HCT116 (cell line): Measurements from ENCODE around the gene KTI12. TPM values are rescaled to one million over a fixed set of nuclear protein-coding genes. Genes with fewer than 3 reads are reported as not detected.

ENCODE experiments used
- ATAC-seq: fragments of 200-7000 bp; cut with Tn5 transposase; 2 replicates; pipeline ENCODE4 v1.9.1; 2020; ENCODE audit warnings: mild to moderate bottlenecking, moderate library complexity
- BruUV-seq: library from RNA; stranded (reverse); fragments of 400-500 nt; replicated peaks from 2 replicates; lab custom pipeline; 2021; lab: Mats Ljungman, UMichigan
- CTCF ChIA-PET: fragments of 300-600 bp; sonication (Branson Sonifier 250); formaldehyde crosslinking; loops from one replicate; lab custom pipeline; 2021; ENCODE audit warnings: antibody characterized with exemption; lab: Charles Lee
- POLR2A ChIA-PET: fragments of 300-600, 350-600 bp; sonication (Branson Sonifier 250); formaldehyde crosslinking; loops from one replicate; lab custom pipeline; 2021; ENCODE audit warnings: antibody characterized with exemption; lab: Charles Lee
- RAD21 ChIA-PET, 2 experiments: fragments of 300-600 bp; sonication (Branson Sonifier 250); formaldehyde crosslinking; loops; one replicate each; lab custom pipeline; 2023; ENCODE audit warnings: low total read pairs in 2 of 2; ENCODE audit not compliant: uncharacterized antibody in 2 of 2, unreplicated experiment in 2 of 2, low non-redundant PET in 1 of 2; lab: Charles Lee
- DNase-seq: peaks from one replicate; pipeline ENCODE4 v3.0.0-alpha.2; 2010; ENCODE audit warnings: low read depth, low spot score
- H2AFZ ChIP-seq: fragments of 200-600 bp; shearing (Covaris generic), sonication (generic); 2 replicates; pipeline ENCODE4 v1.6.1; 2017; ENCODE audit warnings: low read depth, mixed run types, mixed read lengths, antibody characterized with exemption, low read length; ENCODE audit not compliant: poor library complexity, severe bottlenecking
- H3K27ac ChIP-seq: 2 replicates; pipeline ENCODE4 v1.5.1; 2012; ENCODE audit warnings: low read depth, low read length
- H3K27me3 ChIP-seq: fragments of 200-600 bp; sonication (generic); 2 replicates; pipeline ENCODE4 v1.6.1; 2016; ENCODE audit warnings: mixed run types, low read length, mixed read lengths; ENCODE audit not compliant: insufficient read depth
- H3K36me3 ChIP-seq, 2 experiments: fragments of 200-500 bp in 1 of 2; fragments of 200-600 bp in 1 of 2; sonication (Bioruptor generic) in 1 of 2; sonication (generic) in 1 of 2; 2 replicates each; pipeline versions ENCODE4 v1.5.1 to v1.6.1; 2014 to 2016; ENCODE audit warnings: low read length in 2 of 2, inconsistent platforms in 1 of 2, mixed read lengths in 1 of 2, mixed run types in 1 of 2; ENCODE audit not compliant: insufficient read depth in 2 of 2, control insufficient read depth in 1 of 2
- H3K4me1 ChIP-seq, 2 experiments: fragments of 200-600 bp in 1 of 2; sonication (generic) in 1 of 2; 2 replicates each; pipeline versions ENCODE4 v1.5.1 to v1.6.1; 2012 to 2017; ENCODE audit warnings: low read length in 2 of 2, inconsistent platforms in 1 of 2, mild to moderate bottlenecking in 1 of 2, mixed read lengths in 1 of 2, mixed run types in 1 of 2, moderate library complexity in 1 of 2; ENCODE audit not compliant: insufficient read depth in 2 of 2, control insufficient read depth in 1 of 2
- H3K4me2 ChIP-seq: fragments of 200-600 bp; sonication (generic); 2 replicates; pipeline ENCODE4 v1.6.1; 2017; ENCODE audit warnings: mixed run types, low read length, mixed read lengths
- H3K4me3 ChIP-seq, 2 experiments: fragments of 200-600 bp in 1 of 2; sonication (generic) in 1 of 2; replicated peaks in 1 of 2; 2 replicates each; pipeline ENCODE4 v1.5.1; 2011 to 2016; ENCODE audit warnings: low read length in 2 of 2, control low read depth in 1 of 2, low read depth in 1 of 2, mild to moderate bottlenecking in 1 of 2, mixed read lengths in 1 of 2, mixed run types in 1 of 2
- H3K79me2 ChIP-seq: fragments of 200-600 bp; sonication (generic); 2 replicates; pipeline ENCODE4 v1.6.1; 2017; ENCODE audit warnings: mild to moderate bottlenecking, mixed run types, low read length, moderate library complexity, mixed read lengths; ENCODE audit not compliant: insufficient read depth
- H3K9ac ChIP-seq: fragments of 200-600 bp; sonication (generic); 2 replicates; pipeline ENCODE4 v1.6.1; 2016; ENCODE audit warnings: low read length, mixed read lengths
- H3K9me2 ChIP-seq: fragments of 200-600 bp; sonication (generic), shearing (Covaris generic); 2 replicates; pipeline ENCODE4 v1.6.1; 2017; ENCODE audit warnings: mixed run types, mild to moderate bottlenecking, moderate library complexity; ENCODE audit not compliant: insufficient read depth
- H3K9me3 ChIP-seq, 2 experiments: fragments of 200-500 bp in 1 of 2; fragments of 200-600 bp in 1 of 2; sonication (Bioruptor generic) in 1 of 2; sonication (generic) in 1 of 2; 2 replicates each; pipeline ENCODE4 v1.6.1; 2014 to 2017; ENCODE audit warnings: low read length in 2 of 2, mixed read lengths in 2 of 2, inconsistent platforms in 1 of 2, low read depth in 1 of 2, mild to moderate bottlenecking in 1 of 2, mixed run types in 1 of 2, moderate library complexity in 1 of 2; ENCODE audit not compliant: control insufficient read depth in 1 of 2, insufficient read depth in 1 of 2
- H4K20me1 ChIP-seq: fragments of 200-600 bp; sonication (generic), shearing (Covaris generic); 2 replicates; pipeline ENCODE4 v1.6.1; 2017; ENCODE audit warnings: mixed run types, mild to moderate bottlenecking, moderate library complexity; ENCODE audit not compliant: insufficient read depth
- CEBPB ChIP-seq: IDR thresholded peaks from 2 replicates; pipeline ENCODE4 v1.6.1; 2012; ENCODE audit warnings: low read depth
- EGR1 ChIP-seq: IDR thresholded peaks from 2 replicates; pipeline ENCODE4 v1.6.1; 2012; ENCODE audit warnings: low read depth
- ELF1 ChIP-seq: IDR thresholded peaks from 2 replicates; pipeline ENCODE4 v1.6.1; 2012; ENCODE audit warnings: low read depth, borderline replicate concordance
- EZH2 ChIP-seq: fragments of 200-600 bp; sonication (generic); IDR thresholded peaks from 2 replicates; pipeline ENCODE4 v1.6.1; 2017; ENCODE audit warnings: antibody characterized with exemption, mixed run types
- EZH2phosphoT487 ChIP-seq: fragments of 200-600 bp; IDR thresholded peaks from 2 replicates; pipeline ENCODE4 v1.6.1; 2018; ENCODE audit warnings: antibody characterized with exemption, borderline replicate concordance
- JUND ChIP-seq: IDR thresholded peaks from 2 replicates; pipeline ENCODE4 v1.6.1; 2012
- POLR2A ChIP-seq: IDR thresholded peaks from 2 replicates; pipeline ENCODE4 v1.7.0; 2011; ENCODE audit warnings: borderline replicate concordance; ENCODE audit not compliant: insufficient read depth, insufficient read length; ENCODE audit errors: extremely low read depth
- POLR2AphosphoS5 ChIP-seq: IDR thresholded peaks from 2 replicates; pipeline ENCODE4 v1.6.1; 2011; ENCODE audit warnings: mild to moderate bottlenecking, low read depth, low read length, moderate library complexity
- RAD21 ChIP-seq: IDR thresholded peaks from 2 replicates; pipeline ENCODE4 v1.6.1; 2012; ENCODE audit warnings: low read depth, mild to moderate bottlenecking
- SIN3A ChIP-seq: IDR thresholded peaks from 2 replicates; pipeline ENCODE4 v1.6.1; 2012; ENCODE audit warnings: low read depth
- SP1 ChIP-seq: IDR thresholded peaks from 2 replicates; pipeline ENCODE4 v1.6.1; 2012; ENCODE audit warnings: low read depth
- TCF7L2 ChIP-seq: IDR thresholded peaks from 2 replicates; pipeline ENCODE4 v1.7.0; 2011; ENCODE audit warnings: borderline replicate concordance, inconsistent platforms; ENCODE audit not compliant: insufficient read depth, insufficient read length; ENCODE audit errors: extremely low read depth
- YY1 ChIP-seq: IDR thresholded peaks from 2 replicates; pipeline ENCODE4 v1.6.1; 2011; ENCODE audit warnings: low read length, low read depth, moderate library complexity, mild to moderate bottlenecking; ENCODE audit not compliant: insufficient replicate concordance; ENCODE audit errors: extremely low read depth
- ZNF274 ChIP-seq: fragments of 200-500 bp; sonication (Bioruptor generic); IDR thresholded peaks from 2 replicates; pipeline ENCODE4 v1.6.1; 2014; ENCODE audit warnings: mild to moderate bottlenecking, low read depth, low read length, inconsistent platforms
- intact Hi-C: fragments of 100-400 bp; cut with micrococcal nuclease; formaldehyde crosslinking; loops from 2 replicates; pipeline ENCODE4 v1.10.0; 2022
- total RNA-seq: library from RNA; stranded (reverse); gene quantifications from one replicate; pipeline ENCODE4 v1.2.1, GENCODE V29; 2021; ENCODE audit not compliant: unreplicated experiment
- TF ChIP-seq, protein P1 (sequence below): IDR thresholded peaks from 2 replicates; pipeline ENCODE4 v1.6.1; 2012
- TF ChIP-seq, protein P2 (sequence below), 3 experiments: fragments of 200-600 bp in 1 of 3; sonication (generic) in 1 of 3; IDR thresholded peaks in 2 of 3; conservative IDR thresholded peaks in 1 of 3; 2 replicates each; pipeline ENCODE4 v1.5.1; 2012 to 2017; ENCODE audit warnings: low read depth in 2 of 3, low read length in 2 of 3, antibody characterized with exemption in 1 of 3, borderline replicate concordance in 1 of 3, control low read depth in 1 of 3, mild to moderate bottlenecking in 1 of 3, mixed read lengths in 1 of 3, mixed run types in 1 of 3, moderate library complexity in 1 of 3; ENCODE audit not compliant: insufficient read depth in 1 of 3
- TF ChIP-seq, protein P3 (sequence below): IDR thresholded peaks from 2 replicates; pipeline ENCODE4 v1.6.1; 2012; ENCODE audit warnings: low read depth

The KTI12 gene
- total RNA-seq, 1 experiment from 2014 or later, result 8.2 TPM

DNA sequence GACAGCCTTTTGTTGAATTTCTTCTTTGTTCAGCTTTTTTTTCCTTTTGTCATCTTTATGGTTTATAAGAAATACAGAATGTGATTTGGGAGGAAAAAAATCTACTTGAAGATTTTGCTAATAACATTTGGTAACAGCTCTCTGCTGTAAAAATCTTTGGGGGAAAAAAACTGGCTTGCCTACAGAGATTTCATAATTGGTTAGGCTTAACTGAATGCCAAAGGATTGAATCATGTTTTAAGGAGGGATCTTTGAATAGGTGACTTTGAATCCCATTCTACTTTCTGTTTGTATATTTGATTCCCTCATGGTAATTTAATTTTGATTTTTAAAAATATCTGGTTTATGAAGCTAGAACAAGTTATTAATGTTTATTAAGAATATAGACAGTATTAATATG lies 25.7 kb upstream of the KTI12 start:
- no peak overlapping the region for H3K4me3 ChIP-seq
- no peaks in the 10 kb centered on the region for H3K9me2 ChIP-seq
- peak overlapping the region; percentile 19; the same call in 1 of the 2 replicates for H3K4me2 ChIP-seq
- peaks cover 72% of the 10 kb centered on the region for H3K79me2 ChIP-seq
- no peaks in the 10 kb centered on the region for H3K9me3 ChIP-seq
- DNase-seq (no peak), ATAC-seq (no peak)
- no peak overlapping the region for H3K9ac ChIP-seq
- RAD21 ChIA-PET, result no interaction called here
- peaks cover 16 to 27% of the 10 kb centered on the region in 2 experiments; a peak in 2 of 4 replicates for H3K36me3 ChIP-seq
- H3K27me3 ChIP-seq, result no peaks in the 10 kb centered on the region
- CTCF ChIA-PET, result no interaction called here
- no peak for TF ChIP-seq EGR1
- no peak for TF ChIP-seq ELF1
- no peak for TF ChIP-seq EZH2phosphoT487
- TF ChIP-seq RAD21, result no peak
- TF ChIP-seq POLR2AphosphoS5, result no peak
- TF ChIP-seq, protein P1, sequence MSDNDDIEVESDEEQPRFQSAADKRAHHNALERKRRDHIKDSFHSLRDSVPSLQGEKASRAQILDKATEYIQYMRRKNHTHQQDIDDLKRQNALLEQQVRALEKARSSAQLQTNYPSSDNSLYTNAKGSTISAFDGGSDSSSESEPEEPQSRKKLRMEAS, result no peak
- no peak for TF ChIP-seq TCF7L2
- no peak for TF ChIP-seq SP1
- TF ChIP-seq, protein P2, sequence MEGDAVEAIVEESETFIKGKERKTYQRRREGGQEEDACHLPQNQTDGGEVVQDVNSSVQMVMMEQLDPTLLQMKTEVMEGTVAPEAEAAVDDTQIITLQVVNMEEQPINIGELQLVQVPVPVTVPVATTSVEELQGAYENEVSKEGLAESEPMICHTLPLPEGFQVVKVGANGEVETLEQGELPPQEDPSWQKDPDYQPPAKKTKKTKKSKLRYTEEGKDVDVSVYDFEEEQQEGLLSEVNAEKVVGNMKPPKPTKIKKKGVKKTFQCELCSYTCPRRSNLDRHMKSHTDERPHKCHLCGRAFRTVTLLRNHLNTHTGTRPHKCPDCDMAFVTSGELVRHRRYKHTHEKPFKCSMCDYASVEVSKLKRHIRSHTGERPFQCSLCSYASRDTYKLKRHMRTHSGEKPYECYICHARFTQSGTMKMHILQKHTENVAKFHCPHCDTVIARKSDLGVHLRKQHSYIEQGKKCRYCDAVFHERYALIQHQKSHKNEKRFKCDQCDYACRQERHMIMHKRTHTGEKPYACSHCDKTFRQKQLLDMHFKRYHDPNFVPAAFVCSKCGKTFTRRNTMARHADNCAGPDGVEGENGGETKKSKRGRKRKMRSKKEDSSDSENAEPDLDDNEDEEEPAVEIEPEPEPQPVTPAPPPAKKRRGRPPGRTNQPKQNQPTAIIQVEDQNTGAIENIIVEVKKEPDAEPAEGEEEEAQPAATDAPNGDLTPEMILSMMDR (IDR thresholded peaks at IDR 0.05 in 2 of 3, conservative IDR thresholded peaks at IDR 0.05 in 1 of 3; ENCODE audit: borderline replicate concordance in 1 of 3, insufficient read depth in 1 of 3, low read depth in 2 of 3, low read length in 2 of 3), result no peak
- TF ChIP-seq JUND, result no peak
- TF ChIP-seq, protein P3, sequence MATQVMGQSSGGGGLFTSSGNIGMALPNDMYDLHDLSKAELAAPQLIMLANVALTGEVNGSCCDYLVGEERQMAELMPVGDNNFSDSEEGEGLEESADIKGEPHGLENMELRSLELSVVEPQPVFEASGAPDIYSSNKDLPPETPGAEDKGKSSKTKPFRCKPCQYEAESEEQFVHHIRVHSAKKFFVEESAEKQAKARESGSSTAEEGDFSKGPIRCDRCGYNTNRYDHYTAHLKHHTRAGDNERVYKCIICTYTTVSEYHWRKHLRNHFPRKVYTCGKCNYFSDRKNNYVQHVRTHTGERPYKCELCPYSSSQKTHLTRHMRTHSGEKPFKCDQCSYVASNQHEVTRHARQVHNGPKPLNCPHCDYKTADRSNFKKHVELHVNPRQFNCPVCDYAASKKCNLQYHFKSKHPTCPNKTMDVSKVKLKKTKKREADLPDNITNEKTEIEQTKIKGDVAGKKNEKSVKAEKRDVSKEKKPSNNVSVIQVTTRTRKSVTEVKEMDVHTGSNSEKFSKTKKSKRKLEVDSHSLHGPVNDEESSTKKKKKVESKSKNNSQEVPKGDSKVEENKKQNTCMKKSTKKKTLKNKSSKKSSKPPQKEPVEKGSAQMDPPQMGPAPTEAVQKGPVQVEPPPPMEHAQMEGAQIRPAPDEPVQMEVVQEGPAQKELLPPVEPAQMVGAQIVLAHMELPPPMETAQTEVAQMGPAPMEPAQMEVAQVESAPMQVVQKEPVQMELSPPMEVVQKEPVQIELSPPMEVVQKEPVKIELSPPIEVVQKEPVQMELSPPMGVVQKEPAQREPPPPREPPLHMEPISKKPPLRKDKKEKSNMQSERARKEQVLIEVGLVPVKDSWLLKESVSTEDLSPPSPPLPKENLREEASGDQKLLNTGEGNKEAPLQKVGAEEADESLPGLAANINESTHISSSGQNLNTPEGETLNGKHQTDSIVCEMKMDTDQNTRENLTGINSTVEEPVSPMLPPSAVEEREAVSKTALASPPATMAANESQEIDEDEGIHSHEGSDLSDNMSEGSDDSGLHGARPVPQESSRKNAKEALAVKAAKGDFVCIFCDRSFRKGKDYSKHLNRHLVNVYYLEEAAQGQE, result no peak
- TF ChIP-seq SIN3A, result no peak
- TF ChIP-seq CEBPB, result no peak
- no peak for TF ChIP-seq ZNF274
- no peak for TF ChIP-seq EZH2
- TF ChIP-seq POLR2A, result no peak
- TF ChIP-seq YY1, result no peak
- H3K27ac ChIP-seq, result no peak overlapping the region
- intact Hi-C loops, result no loop called here
- H4K20me1 ChIP-seq, result no peaks in the 10 kb centered on the region
- peaks cover 5 to 24% of the 10 kb centered on the region in 2 experiments for H3K4me1 ChIP-seq
- POLR2A ChIA-PET, result no interaction called here
- no TSS peak for BruUV-seq
- H2AFZ ChIP-seq, result no peak overlapping the region
